GM12872 (cell line): ENCODE data around the gene PPFIA3.

Source experiments
- CTCF ChIP-seq: IDR thresholded peaks from 3 replicates; pipeline ENCODE4 v1.5.1; 2011; ENCODE audit warnings: low read depth, mild to moderate bottlenecking, low read length, moderate library complexity; ENCODE audit not compliant: insufficient read depth

Gene PPFIA3

GRCh38 chr19:49111218-49111998, 7.9 kb upstream of the PPFIA3 start:
- no peak for TF ChIP-seq CTCF

GRCh38 chr19:49113762-49114629, 5.3 kb upstream of the PPFIA3 start, which contains the start of gene LIN7B:
Gene LIN7B, plus strand, starts transcription at chr19:49114370. Its CDS starts 35 bp downstream, at chr19:49114405.
- TF ChIP-seq CTCF = peak; percentile 63

- TF ChIP-seq CTCF = no peak
These were observed 4.5 kb upstream of the PPFIA3 start for GRCh38 chr19:49114630-49115363.

GRCh38 chr19:49116544-49116943, 2.8 kb upstream of the PPFIA3 start:
- TF ChIP-seq CTCF = no peak

GRCh38 chr19:49117677-49118564, 1.4 kb upstream of the PPFIA3 start:
- no peak for TF ChIP-seq CTCF

GRCh38 chr19:49118565-49119410, 556 bp upstream of the PPFIA3 start, which contains the start of gene C19orf73:
Gene C19orf73, minus strand, starts transcription at chr19:49119143. Its CDS starts 121 bp downstream, at chr19:49119022.
- TF ChIP-seq CTCF = peak; percentile 33
